ENCODE data around the gene CHMP4A.

The CHMP4A gene

GRCh38 chr14:24179961-24180796 is 33.1 kb downstream of the CHMP4A start:
- DNase-seq (ENCODE audit: low read depth in 2 of 2), result no peak

- no peak for DNase-seq (ENCODE audit: low read depth in 2 of 2)
Measured at GRCh38 chr14:24179294-24179960, 33.9 kb downstream of the CHMP4A start.

GRCh38 chr14:24178399-24179178 is 34.7 kb downstream of the CHMP4A start:
- DNase-seq (ENCODE audit: low read depth in 2 of 2), result no peak

GRCh38 chr14:24177891-24178290 is 35.4 kb downstream of the CHMP4A start:
- DNase-seq (ENCODE audit: low read depth in 2 of 2), result no peak

- DNase-seq (ENCODE audit: low read depth in 2 of 2), result no peak
Measured at GRCh38 chr14:24177041-24177825, 36.1 kb downstream of the CHMP4A start.

- no peak for DNase-seq (ENCODE audit: low read depth in 2 of 2)
Measured at GRCh38 chr14:24176599-24176998, 36.7 kb downstream of the CHMP4A start.

GRCh38 chr14:24172871-24173281 is 40.4 kb downstream of the CHMP4A start:
- DNase-seq (ENCODE audit: low read depth in 2 of 2), result no peak

GRCh38 chr14:24172261-24172860 is 40.9 kb downstream of the CHMP4A start:
- DNase-seq (ENCODE audit: low read depth in 2 of 2), result no peak

- peak; percentile 51 to 53 for DNase-seq (ENCODE audit: low read depth in 2 of 2)
Measured at GRCh38 chr14:24171422-24172260, 41.6 kb downstream of the CHMP4A start, which contains the start of gene REC8. Gene REC8 (plus strand): TSS chr14:24172080. CDS start chr14:24172553, 473 bp downstream.

- DNase-seq (ENCODE audit: low read depth in 2 of 2), result no peak
Measured at GRCh38 chr14:24167469-24168114, 45.7 kb downstream of the CHMP4A start.

GRCh38 chr14:24165785-24166184 is 47.5 kb downstream of the CHMP4A start:
- DNase-seq (ENCODE audit: low read depth in 2 of 2), result no peak

GRCh38 chr14:24164518-24164991 is 48.7 kb downstream of the CHMP4A start:
- DNase-seq (ENCODE audit: low read depth in 2 of 2), result no peak

- DNase-seq (ENCODE audit: low read depth in 2 of 2), result no peak
Measured at GRCh38 chr14:24162093-24162492, 51.2 kb downstream of the CHMP4A start.

GRCh38 chr14:24160850-24161804 is 52.2 kb downstream of the CHMP4A start, which contains the start of gene IRF9:
Gene IRF9 (plus strand): TSS chr14:24161265. CDS start chr14:24162145, 880 bp downstream.
- peak; percentile 98 to 99 for DNase-seq (ENCODE audit: low read depth in 2 of 2)

- no peak for DNase-seq (ENCODE audit: low read depth in 2 of 2)
Measured at GRCh38 chr14:24160499-24160849, 52.8 kb downstream of the CHMP4A start.

- DNase-seq (ENCODE audit: low read depth in 2 of 2), result no peak
Measured at GRCh38 chr14:24159777-24160498, 53.4 kb downstream of the CHMP4A start.

Measured in stimulated activated CD8-positive, alpha-beta memory T cell treated with anti-CD3 and anti-CD28 coated beads, Interleukin-7, amount 100 ng/mL, for 1 hour (primary cell).